ENCODE results near the gene SFMBT2. TPM values are rescaled to one million over a fixed set of nuclear protein-coding genes. Genes with fewer than 3 reads are reported as not detected.

SFMBT2 gene
- total RNA-seq, 1 experiment from 2014 or later = not detected

- POLR2A ChIA-PET = no interaction called here
These were observed 239.0 kb downstream of the SFMBT2 start for GRCh38 chr10:7171825-7172224.

GRCh38 chr10:7170626-7171322 lies 240.1 kb downstream of the SFMBT2 start:
- H3K27me3 ChIP-seq (replicated peaks; ENCODE audit: control insufficient read depth, insufficient read depth, low read length) = no peaks in the 10 kb centered on the region; the same call in 1 of the 2 replicates
- no peaks in the 10 kb centered on the region for H3K4me1 Mint-ChIP-seq (ENCODE audit: low read depth, unreplicated experiment)
- CTCF ChIA-PET = no interaction called here
- no peak overlapping the region for H3K4me3 Mint-ChIP-seq (ENCODE audit: unreplicated experiment)
- no peaks in the 10 kb centered on the region for H3K36me3 Mint-ChIP-seq (ENCODE audit: insufficient read depth, unreplicated experiment)
- H3K4me3 ChIP-seq (ENCODE audit: low read depth, low read length) = no peak overlapping the region
- POLR2A ChIA-PET = no interaction called here
- TF ChIP-seq CTCF (IDR thresholded peaks at IDR 0.05; ENCODE audit: insufficient read depth in 1 of 2, low read depth in 1 of 2, low read length in 1 of 2, severe bottlenecking in 1 of 2, unreplicated experiment in 1 of 2) = no peak
- no peaks in the 10 kb centered on the region for H3K9me3 ChIP-seq
- BruUV-seq (replicated peaks) = no TSS peak
- H3K36me3 ChIP-seq (ENCODE audit: control insufficient read depth, insufficient read depth, low read length) = no peaks in the 10 kb centered on the region
- H3K9me3 Mint-ChIP-seq (ENCODE audit: unreplicated experiment) = no peaks in the 10 kb centered on the region
- no peak for DNase-seq
- H3K27ac Mint-ChIP-seq (ENCODE audit: unreplicated experiment) = no peak overlapping the region
- intact Hi-C loops (cut with micrococcal nuclease; ENCODE audit: unreplicated experiment) = no loop called here
- no peaks in the 10 kb centered on the region for H3K4me1 ChIP-seq
- H3K27me3 Mint-ChIP-seq (ENCODE audit: insufficient read depth, unreplicated experiment) = peaks cover 20% of the 10 kb centered on the region

More at GRCh38 chr10:7171825-7172224, 239.0 kb downstream of the SFMBT2 start:
- no peaks in the 10 kb centered on the region for H3K9me3 ChIP-seq
- no peaks in the 10 kb centered on the region for H3K36me3 ChIP-seq (ENCODE audit: control insufficient read depth, insufficient read depth, low read length)
- intact Hi-C loops (cut with micrococcal nuclease; ENCODE audit: unreplicated experiment) = no loop called here
- no peak for TF ChIP-seq CTCF (IDR thresholded peaks at IDR 0.05; ENCODE audit: insufficient read depth in 1 of 2, low read depth in 1 of 2, low read length in 1 of 2, severe bottlenecking in 1 of 2, unreplicated experiment in 1 of 2)
- H3K9me3 Mint-ChIP-seq (ENCODE audit: unreplicated experiment) = no peaks in the 10 kb centered on the region
- no peaks in the 10 kb centered on the region for H3K4me1 ChIP-seq
- no peaks in the 10 kb centered on the region; the same call in none of the 2 replicates for H3K27me3 ChIP-seq (replicated peaks; ENCODE audit: control insufficient read depth, insufficient read depth, low read length)
- no peak overlapping the region for H3K4me3 Mint-ChIP-seq (ENCODE audit: unreplicated experiment)
- no peaks in the 10 kb centered on the region for H3K36me3 Mint-ChIP-seq (ENCODE audit: insufficient read depth, unreplicated experiment)
- no peak overlapping the region for H3K4me3 ChIP-seq (ENCODE audit: low read depth, low read length)
- CTCF ChIA-PET = no interaction called here
- peaks cover 21% of the 10 kb centered on the region for H3K27me3 Mint-ChIP-seq (ENCODE audit: insufficient read depth, unreplicated experiment)
- no TSS peak for BruUV-seq (replicated peaks)
- DNase-seq = no peak
- no peaks in the 10 kb centered on the region for H3K4me1 Mint-ChIP-seq (ENCODE audit: low read depth, unreplicated experiment)
- no peak overlapping the region for H3K27ac Mint-ChIP-seq (ENCODE audit: unreplicated experiment)

GRCh38 chr10:7168414-7168813 lies 242.4 kb downstream of the SFMBT2 start:
- Histone ChIP-seq H3K36me3 (ENCODE audit: control insufficient read depth, insufficient read depth, low read length) (no peaks in the 10 kb centered on the region), H3K27me3 (replicated peaks; ENCODE audit: control insufficient read depth, insufficient read depth, low read length) (no peaks in the 10 kb centered on the region; the same call in 1 of the 2 replicates), H3K9me3 (no peaks in the 10 kb centered on the region), H3K4me1 (no peaks in the 10 kb centered on the region), H3K4me3 (ENCODE audit: low read depth, low read length) (no peak overlapping the region)
- Mint-ChIP-seq H3K27me3 (ENCODE audit: insufficient read depth, unreplicated experiment) (peaks cover 11% of the 10 kb centered on the region), H3K36me3 (ENCODE audit: insufficient read depth, unreplicated experiment) (no peaks in the 10 kb centered on the region), H3K4me1 (ENCODE audit: low read depth, unreplicated experiment) (no peaks in the 10 kb centered on the region), H3K9me3 (ENCODE audit: unreplicated experiment) (no peaks in the 10 kb centered on the region), H3K4me3 (ENCODE audit: unreplicated experiment) (peak overlapping the region; percentile 32), H3K27ac (ENCODE audit: unreplicated experiment) (no peak overlapping the region)
- POLR2A ChIA-PET = no interaction called here
- no peak for DNase-seq
- BruUV-seq (replicated peaks) = no TSS peak
- CTCF ChIA-PET = no interaction called here
- intact Hi-C loops (cut with micrococcal nuclease; ENCODE audit: unreplicated experiment) = no loop called here
- no peak for TF ChIP-seq CTCF (IDR thresholded peaks at IDR 0.05; ENCODE audit: insufficient read depth in 1 of 2, low read depth in 1 of 2, low read length in 1 of 2, severe bottlenecking in 1 of 2, unreplicated experiment in 1 of 2)

Data from Caco-2 (cell line).